Epithelial cell of proximal tubule (primary cell): ENCODE results near the gene BBLN. TPM values are rescaled to one million over a fixed set of nuclear protein-coding genes. Genes with fewer than 3 reads are reported as not detected.
"Not testable (repeated sequence)": the region's sequence is repeated elsewhere in the genome, so short reads cannot be mapped to it uniquely, and the experiment has no call there.

Source experiments
- DNase-seq: peaks from one replicate; pipeline ENCODE4 v3.0.0-alpha.2; 2011; ENCODE audit warnings: low read depth
- H3K4me3 ChIP-seq: 2 replicates; pipeline ENCODE4 v1.5.1; 2011; ENCODE audit warnings: low read depth, mild to moderate bottlenecking, low read length
- CTCF ChIP-seq: conservative IDR thresholded peaks from 2 replicates; pipeline ENCODE4 v1.5.1; 2012; ENCODE audit warnings: low read depth, mild to moderate bottlenecking, low read length
- total RNA-seq: library from RNA; depleted of rRNA; stranded (reverse); fragments of >200 nt; gene quantifications from 2 replicates; pipeline ENCODE4 v1.2.3, GENCODE V29; 2015

BBLN gene
- total RNA-seq, 1 donor from 2014 or later, result 269 TPM

GRCh38 chr9:128180001-128180400, 19.9 kb downstream of the BBLN start:
- no peak for DNase-seq
- no peak overlapping the region for H3K4me3 ChIP-seq
- TF ChIP-seq CTCF, result no peak

GRCh38 chr9:128180447-128180846, 20.4 kb downstream of the BBLN start:
- no peak for TF ChIP-seq CTCF
- DNase-seq, result no peak
- H3K4me3 ChIP-seq, result no peak overlapping the region

GRCh38 chr9:128181480-128181879, 21.4 kb downstream of the BBLN start:
- not testable (repeated sequence) for DNase-seq, H3K4me3 ChIP-seq
- TF ChIP-seq CTCF, result peak; percentile 40

GRCh38 chr9:128182893-128183588, 23.0 kb downstream of the BBLN start:
- no peak overlapping the region for H3K4me3 ChIP-seq
- TF ChIP-seq CTCF, result no peak
- DNase-seq, result no peak

GRCh38 chr9:128185979-128186965, 26.2 kb downstream of the BBLN start:
- no peak for TF ChIP-seq CTCF
- H3K4me3 ChIP-seq, result no peak overlapping the region
- DNase-seq, result no peak

GRCh38 chr9:128187361-128187760, 27.3 kb downstream of the BBLN start:
- no peak for DNase-seq
- no peak overlapping the region for H3K4me3 ChIP-seq
- no peak for TF ChIP-seq CTCF

- DNase-seq, result no peak
- H3K4me3 ChIP-seq, result no peak overlapping the region
- no peak for TF ChIP-seq CTCF
Measured at GRCh38 chr9:128188209-128188608, 28.1 kb downstream of the BBLN start.
